ENCODE results near the gene C1orf167.

Gene C1orf167

GRCh38 chr1:11787804-11788436, 25.9 kb downstream of the C1orf167 start:
- no peaks in the 10 kb centered on the region for H4K20me1 ChIP-seq (ENCODE audit: control insufficient read depth, insufficient read depth, low read depth, low read length)
- H3F3A ChIP-seq (ENCODE audit: control insufficient read depth, insufficient read depth) = peaks cover 9% of the 10 kb centered on the region
- peaks cover 35% of the 10 kb centered on the region for H3K4me1 ChIP-seq (ENCODE audit: control insufficient read depth, low read length)
- no peaks in the 10 kb centered on the region for H3K9me3 ChIP-seq (ENCODE audit: control insufficient read depth, insufficient read depth, low read length)
- no peaks in the 10 kb centered on the region for H3K9me2 ChIP-seq (replicated peaks; ENCODE audit: control insufficient read depth, low read length)
- TF ChIP-seq CTCF (IDR thresholded peaks at IDR 0.05; ENCODE audit: low read depth, low read length, poor library complexity, severe bottlenecking) = no peak
- TF ChIP-seq EZH2phosphoT487 (IDR thresholded peaks at IDR 0.05; ENCODE audit: borderline replicate concordance, low read length) = no peak
- no peak overlapping the region for H3K4me3 ChIP-seq (ENCODE audit: low read length)
- peaks cover 20% of the 10 kb centered on the region; the same call in 1 of the 2 replicates for H3K36me3 ChIP-seq (ENCODE audit: control insufficient read depth, low read length)
- H3K27me3 ChIP-seq (ENCODE audit: control insufficient read depth, low read length) = no peaks in the 10 kb centered on the region
- no peak overlapping the region for H3K4me2 ChIP-seq (ENCODE audit: low read length)
- no peaks in the 10 kb centered on the region for H3K79me2 ChIP-seq (ENCODE audit: control insufficient read depth, low read length)
- H3K27ac ChIP-seq (ENCODE audit: low read depth, low read length) = no peak overlapping the region

DNA sequence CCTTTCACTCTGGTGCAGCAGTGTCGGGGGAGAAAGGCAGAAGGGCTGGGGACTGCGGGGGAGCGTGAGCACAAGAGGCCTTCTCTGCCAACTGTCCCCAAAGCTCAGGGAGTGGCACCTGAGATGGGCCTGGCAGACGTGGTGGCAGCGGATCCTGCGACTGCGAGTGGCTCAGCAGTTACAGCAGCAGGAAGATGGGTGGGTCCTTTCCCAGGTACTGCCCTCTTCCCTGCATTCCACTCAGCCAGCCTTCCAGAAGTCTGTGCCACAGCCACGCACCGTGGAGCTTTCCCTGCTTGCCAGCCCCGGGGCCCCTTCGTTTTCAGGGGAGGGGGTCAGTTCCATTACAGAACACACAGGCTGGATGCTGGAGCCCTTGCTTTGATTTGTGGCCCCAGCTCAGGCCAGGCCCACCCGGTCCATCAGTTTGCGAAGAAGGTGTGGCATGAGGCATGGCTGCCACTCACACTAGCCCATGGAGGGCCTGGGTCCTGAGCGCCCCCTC, 26.6 kb downstream of the C1orf167 start:
- H3K9me3 ChIP-seq (ENCODE audit: control insufficient read depth, insufficient read depth, low read length) = no peaks in the 10 kb centered on the region

DNA sequence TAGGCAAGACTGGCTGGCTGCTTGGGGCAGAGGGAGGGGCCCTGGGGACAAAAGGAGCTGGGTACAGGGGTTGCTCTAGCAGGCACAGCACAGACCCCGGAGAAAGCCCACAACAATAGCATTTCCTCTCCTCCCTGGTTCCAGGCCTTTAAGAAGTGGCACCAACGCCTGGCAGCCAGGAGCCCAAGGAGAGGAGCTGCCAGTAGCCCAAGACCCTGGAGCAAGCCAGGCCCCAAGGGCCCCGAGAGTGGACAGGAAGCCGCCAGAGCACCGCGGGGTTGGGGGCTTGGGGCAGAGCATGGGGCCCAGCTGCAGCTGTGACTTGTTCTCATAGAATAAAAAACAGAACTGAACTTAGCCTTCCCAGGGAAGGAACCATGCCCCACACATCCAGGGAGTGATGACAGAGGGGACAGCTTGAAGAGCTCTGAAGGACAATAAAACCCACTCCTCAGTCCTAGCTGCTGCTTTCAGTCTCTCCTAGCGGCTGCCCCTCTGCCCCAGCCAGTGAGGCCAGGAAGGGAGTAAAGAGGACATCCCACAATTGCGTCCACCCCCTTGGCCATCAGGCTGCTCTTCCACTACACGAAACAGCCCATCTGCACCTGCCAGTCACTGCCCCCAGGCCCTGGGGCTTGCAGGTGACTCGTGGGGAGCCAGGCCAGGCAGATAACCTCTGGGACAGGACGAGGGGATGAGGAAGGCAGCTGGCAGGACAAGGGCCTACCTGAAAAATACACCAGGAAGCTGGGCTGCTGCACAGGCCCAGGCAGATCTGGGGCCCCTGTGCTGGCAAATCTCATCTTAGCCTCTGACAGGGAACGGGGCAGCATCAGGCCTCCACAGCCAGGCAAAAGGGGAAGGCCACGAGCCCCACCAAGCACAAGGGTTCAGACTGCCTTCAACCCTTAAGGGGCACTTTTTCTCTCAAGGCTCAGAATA, 27.4 kb downstream of the C1orf167 start:
- H4K20me1 ChIP-seq (ENCODE audit: control insufficient read depth, insufficient read depth, low read depth, low read length) = no peaks in the 10 kb centered on the region
- H3K27ac ChIP-seq (ENCODE audit: low read depth, low read length) = no peak overlapping the region

More for the DNA sequence above, 26.6 kb downstream of the C1orf167 start:
- no peaks in the 10 kb centered on the region for H3K9me2 ChIP-seq (replicated peaks; ENCODE audit: control insufficient read depth, low read length)
- H3K4me3 ChIP-seq (ENCODE audit: low read length) = no peak overlapping the region
- no peaks in the 10 kb centered on the region for H4K20me1 ChIP-seq (ENCODE audit: control insufficient read depth, insufficient read depth, low read depth, low read length)
- peaks cover 21% of the 10 kb centered on the region; the same call in 1 of the 2 replicates for H3K36me3 ChIP-seq (ENCODE audit: control insufficient read depth, low read length)
- H3K4me2 ChIP-seq (ENCODE audit: low read length) = no peak overlapping the region
- peaks cover 35% of the 10 kb centered on the region for H3K4me1 ChIP-seq (ENCODE audit: control insufficient read depth, low read length)
- no peak overlapping the region for H3K27ac ChIP-seq (ENCODE audit: low read depth, low read length)
- peaks cover 9% of the 10 kb centered on the region for H3F3A ChIP-seq (ENCODE audit: control insufficient read depth, insufficient read depth)
- no peaks in the 10 kb centered on the region for H3K79me2 ChIP-seq (ENCODE audit: control insufficient read depth, low read length)
- no peaks in the 10 kb centered on the region for H3K27me3 ChIP-seq (ENCODE audit: control insufficient read depth, low read length)
- TF ChIP-seq EZH2phosphoT487 (IDR thresholded peaks at IDR 0.05; ENCODE audit: borderline replicate concordance, low read length) = no peak
- no peak for TF ChIP-seq CTCF (IDR thresholded peaks at IDR 0.05; ENCODE audit: low read depth, low read length, poor library complexity, severe bottlenecking)

More for the DNA sequence above, 27.4 kb downstream of the C1orf167 start:
- Histone ChIP-seq H3K4me1 (ENCODE audit: control insufficient read depth, low read length) (peaks cover 35% of the 10 kb centered on the region), H3K27me3 (ENCODE audit: control insufficient read depth, low read length) (no peaks in the 10 kb centered on the region), H3K36me3 (ENCODE audit: control insufficient read depth, low read length) (peaks cover 29% of the 10 kb centered on the region; the same call in 1 of the 2 replicates), H3F3A (ENCODE audit: control insufficient read depth, insufficient read depth) (peaks cover 9% of the 10 kb centered on the region), H3K4me2 (ENCODE audit: low read length) (no peak overlapping the region), H3K9me3 (ENCODE audit: control insufficient read depth, insufficient read depth, low read length) (no peaks in the 10 kb centered on the region), H3K9me2 (replicated peaks; ENCODE audit: control insufficient read depth, low read length) (no peaks in the 10 kb centered on the region), H3K4me3 (ENCODE audit: low read length) (no peak overlapping the region), H3K79me2 (ENCODE audit: control insufficient read depth, low read length) (no peaks in the 10 kb centered on the region)
- TF ChIP-seq CTCF (IDR thresholded peaks at IDR 0.05; ENCODE audit: low read depth, low read length, poor library complexity, severe bottlenecking) (no peak), EZH2phosphoT487 (IDR thresholded peaks at IDR 0.05; ENCODE audit: borderline replicate concordance, low read length) (no peak)

Measured in DOHH2 (cell line).